Mesodermal cell (in vitro differentiated cells): Measurements from ENCODE around the gene CCDC71L.

Source experiments
- H3K27ac ChIP-seq: 2 replicates; pipeline ENCODE4 v1.7.0; 2013; ENCODE audit warnings: mild to moderate bottlenecking, low read depth, low read length, moderate library complexity; ENCODE audit not compliant: severe bottlenecking
- H3K36me3 ChIP-seq: 2 replicates; pipeline ENCODE4 v1.7.1; 2013; ENCODE audit warnings: mild to moderate bottlenecking, low read length, moderate library complexity; ENCODE audit not compliant: control insufficient read depth, insufficient read depth
- H3K4me1 ChIP-seq: one replicate; pipeline ENCODE4 v1.7.1; 2013; ENCODE audit warnings: mild to moderate bottlenecking, low read length; ENCODE audit not compliant: insufficient read depth, control insufficient read depth, poor library complexity, severe bottlenecking
- H3K4me3 ChIP-seq: 2 replicates; pipeline ENCODE4 v1.7.0; 2013; ENCODE audit warnings: low read length, control low read depth, mild to moderate bottlenecking; ENCODE audit not compliant: insufficient read depth, poor library complexity, severe bottlenecking; ENCODE audit errors: extremely low read depth
- H3K9me3 ChIP-seq: 2 replicates; pipeline ENCODE4 v1.7.1; 2013; ENCODE audit warnings: mild to moderate bottlenecking, low read length, moderate library complexity; ENCODE audit not compliant: control insufficient read depth
- whole genome bisulfite sequencing, 2 experiments: methylation state at CpG; one replicate each; pipeline ENCODE4 v1.1.5; 2013; ENCODE audit warnings: missing lambda C conversion rate in 2 of 2; ENCODE audit not compliant: insufficient coverage in 2 of 2; 5-methylcytosine and 5-hydroxymethylcytosine counted together

CCDC71L gene

DNA sequence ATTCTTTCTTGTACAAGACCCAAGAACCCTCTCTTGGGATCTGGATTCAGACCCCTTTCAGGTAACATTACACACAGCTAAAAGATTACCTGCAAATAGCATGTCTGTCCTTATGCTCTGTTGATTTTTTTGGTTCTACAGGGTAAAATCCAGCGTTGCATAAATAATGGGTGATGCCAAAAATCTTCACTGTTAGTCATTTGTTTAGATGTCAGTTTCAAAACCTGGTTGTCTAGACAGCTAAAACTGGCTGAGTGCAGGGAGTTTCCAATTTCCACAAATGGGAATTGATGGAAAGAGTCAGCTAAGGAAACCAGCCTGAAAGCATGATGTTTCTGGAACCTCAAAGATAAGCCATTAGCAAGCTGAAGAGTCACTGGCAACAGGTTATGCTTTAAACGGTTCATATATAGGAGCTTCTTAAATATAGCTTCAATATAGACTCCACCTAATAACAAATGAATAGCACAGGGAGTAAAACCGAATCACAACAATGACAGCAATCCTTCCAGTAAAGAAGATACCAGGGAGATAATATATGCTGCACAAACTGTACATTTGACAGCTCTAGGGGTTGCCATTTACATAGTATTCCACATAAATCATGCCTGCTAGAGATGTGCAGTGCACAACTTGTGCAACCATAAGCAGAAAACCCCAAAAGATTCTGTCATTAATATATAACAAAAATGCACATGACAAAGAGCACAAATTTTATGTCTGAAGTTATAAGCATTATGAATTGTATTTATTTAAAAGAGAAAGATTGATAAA is 20.4 kb downstream of the CCDC71L start:
- no peak overlapping the region for H3K27ac ChIP-seq
- H3K9me3 ChIP-seq, result peaks cover 3% of the 10 kb centered on the region
- H3K36me3 ChIP-seq, result no peaks in the 10 kb centered on the region
- 63 to 92% methylated on average over 1 of the region's 3 CpGs for WGBS, 2 experiments
- no peak overlapping the region for H3K4me3 ChIP-seq
- H3K4me1 ChIP-seq, result no peaks in the 10 kb centered on the region

DNA sequence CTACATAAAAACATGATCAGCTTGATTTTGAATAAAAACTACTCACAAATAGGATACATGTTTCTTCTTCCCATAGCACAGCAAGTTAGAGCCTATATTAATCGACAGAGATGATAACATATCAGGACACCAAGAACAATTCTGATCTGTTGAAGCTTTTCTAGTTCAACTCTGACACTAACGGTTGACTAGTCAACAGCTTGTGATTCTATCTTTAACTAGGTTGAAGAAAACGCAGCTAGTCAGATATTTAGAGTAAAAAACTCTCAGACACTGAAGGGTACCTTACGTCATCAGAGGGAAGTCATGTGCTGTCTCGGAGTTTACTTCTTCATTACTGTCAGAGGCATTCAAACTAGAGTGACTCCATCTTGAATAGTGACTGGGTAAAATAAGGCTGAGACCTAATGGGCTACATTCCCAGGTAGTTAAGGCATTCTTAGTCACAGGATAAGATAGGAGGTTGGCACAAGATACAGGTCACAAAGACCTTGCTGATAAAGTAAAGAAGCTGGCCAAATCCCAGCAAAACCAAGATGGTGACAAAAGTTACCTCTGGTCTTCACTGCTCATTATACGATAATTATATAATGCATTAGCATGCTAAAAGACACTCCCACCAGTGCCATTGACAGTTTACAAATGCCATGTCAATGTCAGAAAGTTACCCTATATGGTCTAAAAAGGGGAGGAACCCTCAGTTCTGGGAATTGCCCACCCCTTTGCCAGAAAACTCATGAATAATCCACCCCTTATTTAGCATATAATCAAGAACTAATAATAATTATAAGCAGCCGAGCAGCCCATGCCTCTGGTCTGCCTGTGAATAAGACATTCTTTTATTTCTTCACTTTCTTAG is 21.3 kb downstream of the CCDC71L start:
- Histone ChIP-seq H3K9me3 (peaks cover 3% of the 10 kb centered on the region), H3K4me3 (no peak overlapping the region), H3K27ac (no peak overlapping the region), H3K36me3 (no peaks in the 10 kb centered on the region), H3K4me1 (no peaks in the 10 kb centered on the region)
- 88 to 100% methylated on average over 4 of the region's 7 CpGs for WGBS, 2 experiments

DNA sequence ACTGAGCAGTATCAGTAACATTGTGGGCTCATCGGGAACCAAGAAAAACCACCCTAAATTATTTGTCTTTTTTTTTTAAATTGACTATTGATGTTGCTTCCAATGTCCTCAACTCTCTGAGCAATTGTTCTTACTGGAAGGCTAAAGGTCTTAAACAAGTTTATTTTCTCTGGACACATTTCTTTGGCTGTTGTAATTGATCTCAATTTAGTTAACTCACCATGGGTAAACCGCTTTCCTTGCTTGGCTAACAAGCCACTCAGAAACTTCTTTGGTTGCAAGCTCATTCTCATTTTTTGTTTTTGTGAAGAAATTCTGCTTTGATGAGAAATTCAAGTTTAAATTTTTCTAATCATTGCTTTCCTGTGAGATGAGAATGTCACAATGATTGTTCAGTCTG is 25.5 kb downstream of the CCDC71L start:
- no peaks in the 10 kb centered on the region for H3K4me1 ChIP-seq
- H3K36me3 ChIP-seq, result no peaks in the 10 kb centered on the region
- WGBS, 2 experiments, result 100% methylated on average over 1 of the region's 2 CpGs; no CpG with 5 or more reads in 1 of the 2 experiments

DNA sequence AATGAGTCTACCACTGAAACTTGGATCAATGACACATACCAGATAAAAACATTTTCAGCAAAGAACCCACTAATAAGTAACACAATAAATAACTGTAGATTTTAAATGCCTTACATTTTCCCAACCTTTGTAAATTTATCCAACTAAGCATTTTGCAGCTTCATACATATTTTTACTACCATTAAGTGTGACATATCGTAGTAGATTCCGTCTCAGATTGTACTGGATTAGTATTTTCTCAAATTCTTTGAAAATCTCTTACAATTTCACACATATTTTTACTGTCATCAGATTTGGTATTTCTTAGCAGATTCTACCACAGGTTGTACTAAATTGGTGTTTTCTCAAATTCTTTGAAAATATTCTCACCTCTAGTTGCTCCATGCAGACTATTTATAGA is 26.0 kb downstream of the CCDC71L start:
- WGBS, 2 experiments, result 92% methylated on average over 2 of the region's 2 CpGs; no CpG with 5 or more reads in 1 of the 2 experiments
- Histone ChIP-seq H3K9me3 (peaks cover 3% of the 10 kb centered on the region), H3K36me3 (no peaks in the 10 kb centered on the region), H3K4me3 (no peak overlapping the region), H3K4me1 (no peaks in the 10 kb centered on the region), H3K27ac (no peak overlapping the region)

More for the DNA sequence above, 25.5 kb downstream of the CCDC71L start:
- peaks cover 3% of the 10 kb centered on the region for H3K9me3 ChIP-seq
- H3K27ac ChIP-seq, result no peak overlapping the region
- H3K4me3 ChIP-seq, result no peak overlapping the region

DNA sequence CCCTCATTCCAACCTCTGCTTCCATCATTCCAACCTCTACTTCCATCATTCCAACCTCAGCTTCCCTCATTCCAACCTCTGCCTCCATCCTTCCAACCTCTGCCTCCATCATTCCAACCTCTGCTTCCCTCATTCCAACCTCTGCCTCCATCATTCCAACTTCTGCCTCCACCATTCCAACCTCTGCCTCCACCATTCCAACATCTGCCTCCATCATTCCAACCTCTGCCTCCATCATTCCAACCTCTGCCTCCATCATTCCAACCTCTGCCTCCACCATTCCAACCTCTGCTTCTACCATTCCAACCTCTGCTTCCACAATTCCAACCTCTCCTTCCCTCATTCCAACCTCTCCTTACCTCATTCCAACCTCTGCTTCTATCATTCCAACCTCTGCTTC is 30.3 kb downstream of the CCDC71L start:
- Histone ChIP-seq H3K9me3 (no peaks in the 10 kb centered on the region), H3K4me3 (no peak overlapping the region), H3K4me1 (no peaks in the 10 kb centered on the region)

DNA sequence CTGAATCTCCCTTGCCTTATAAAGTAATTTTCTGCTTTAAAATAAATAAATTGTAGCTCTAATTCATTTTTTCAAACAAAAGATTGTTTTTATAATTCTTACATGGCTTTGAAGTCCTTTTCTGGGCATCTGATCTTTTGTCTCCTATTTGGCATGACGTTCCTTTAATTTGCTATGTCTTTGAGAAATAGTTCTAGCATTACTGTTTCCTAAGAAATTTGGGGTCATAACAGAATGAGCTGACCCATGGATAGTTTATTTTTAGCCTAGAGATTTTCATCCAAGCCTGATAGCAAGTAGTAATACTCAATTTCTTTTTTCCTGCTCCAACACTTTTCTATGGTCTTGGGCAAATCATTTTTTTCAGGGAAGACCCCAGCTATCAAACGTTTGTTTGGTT is 31.4 kb downstream of the CCDC71L start:
- no peaks in the 10 kb centered on the region for H3K36me3 ChIP-seq
- no peaks in the 10 kb centered on the region for H3K4me1 ChIP-seq
- no peak overlapping the region for H3K4me3 ChIP-seq
- no peak overlapping the region for H3K27ac ChIP-seq
- WGBS, 2 experiments, result 52 to 62% methylated on average over 2 of the region's 2 CpGs
- no peaks in the 10 kb centered on the region for H3K9me3 ChIP-seq

More for the DNA sequence above, 30.3 kb downstream of the CCDC71L start:
- no peak overlapping the region for H3K27ac ChIP-seq
- H3K36me3 ChIP-seq, result no peaks in the 10 kb centered on the region

- H3K4me1 ChIP-seq, result no peaks in the 10 kb centered on the region
- peaks cover 10% of the 10 kb centered on the region for H3K9me3 ChIP-seq
- H3K4me3 ChIP-seq, result no peak overlapping the region
- 90 to 98% methylated on average over 5 to 6 of the region's 6 CpGs for WGBS, 2 experiments
- no peak overlapping the region for H3K27ac ChIP-seq
- no peaks in the 10 kb centered on the region for H3K36me3 ChIP-seq
Measured at GRCh38 chr7:106626376-106627164, 34.4 kb downstream of the CCDC71L start.

GRCh38 chr7:106625678-106626301 is 35.2 kb downstream of the CCDC71L start:
- Histone ChIP-seq H3K4me1 (no peaks in the 10 kb centered on the region), H3K4me3 (no peak overlapping the region), H3K27ac (no peak overlapping the region), H3K36me3 (no peaks in the 10 kb centered on the region), H3K9me3 (peaks cover 18% of the 10 kb centered on the region)
- 70 to 83% methylated on average over 2 to 4 of the region's 6 CpGs for WGBS, 2 experiments

- H3K36me3 ChIP-seq, result no peaks in the 10 kb centered on the region
- H3K4me3 ChIP-seq, result no peak overlapping the region
- peaks cover 18% of the 10 kb centered on the region for H3K9me3 ChIP-seq
- no peak overlapping the region for H3K27ac ChIP-seq
- no peaks in the 10 kb centered on the region for H3K4me1 ChIP-seq
Measured at GRCh38 chr7:106623853-106624252, 37.1 kb downstream of the CCDC71L start.

GRCh38 chr7:106623315-106623660 is 37.7 kb downstream of the CCDC71L start:
- Histone ChIP-seq H3K27ac (no peak overlapping the region), H3K4me3 (no peak overlapping the region), H3K36me3 (no peaks in the 10 kb centered on the region), H3K9me3 (peaks cover 18% of the 10 kb centered on the region), H3K4me1 (no peaks in the 10 kb centered on the region)
- no CpG with 5 or more reads among the region's 2 CpGs for WGBS, 2 experiments
